Nasal cavity respiratory epithelium epithelial cell of viscerocranial mucosa (primary cell): Measurements from ENCODE around the gene SLC46A1. TPM values are rescaled to one million over a fixed set of nuclear protein-coding genes. Genes with fewer than 3 reads are reported as not detected.

Experiments
- total RNA-seq: library from RNA; depleted of rRNA; stranded (reverse); fragments of >200 nt; gene quantifications from 2 replicates; pipeline ENCODE4 v1.2.3, GENCODE V29; 2014

SLC46A1 gene
- total RNA-seq, result 6.2 and 15.6 TPM in 2 replicates

DNA sequence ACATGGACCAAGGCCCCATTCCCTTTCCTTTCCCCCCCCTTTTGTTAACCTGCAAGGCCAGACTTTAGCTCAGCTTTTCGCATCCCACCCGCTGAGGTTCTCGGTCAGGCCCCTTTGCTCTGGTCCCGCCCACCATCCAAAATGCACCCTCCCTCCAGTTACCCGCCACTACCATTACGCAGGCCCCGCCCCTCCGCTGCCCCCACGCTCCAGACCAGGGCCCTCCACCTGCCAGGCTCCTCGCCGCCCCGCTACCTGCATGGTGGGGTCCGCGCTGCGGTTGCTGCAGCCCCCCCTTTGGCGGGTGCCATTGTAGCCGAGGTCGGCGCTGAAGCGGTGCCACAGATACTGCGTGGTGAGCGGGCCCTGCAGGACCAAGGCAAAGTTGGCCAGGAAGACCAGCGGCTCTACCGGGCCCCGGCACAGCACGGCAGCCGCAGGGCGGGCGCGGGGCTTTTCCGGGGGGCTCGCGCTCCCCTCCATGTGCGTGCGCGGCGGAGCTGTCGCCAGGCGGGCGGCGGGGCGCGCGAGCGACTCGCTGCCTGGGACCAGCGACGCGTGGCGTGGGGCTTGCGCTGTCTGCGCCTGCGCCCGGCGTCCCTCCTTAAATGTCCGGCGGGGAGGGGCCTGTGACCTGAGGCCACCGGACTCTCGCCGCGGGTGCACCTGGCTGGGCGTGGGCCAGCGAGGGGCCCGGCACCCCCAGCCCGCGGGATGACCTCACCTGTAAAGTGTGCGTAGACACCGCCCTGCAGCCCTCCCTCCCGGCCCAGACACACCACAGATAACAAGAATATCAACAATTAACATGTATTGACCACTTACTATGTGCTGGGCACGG lies at the start of gene SLC46A1:
SLC46A1 (minus strand) TSS at position 581 of the 841 bp plus-strand sequence; CDS start at position 483, 98 bp downstream.

DNA sequence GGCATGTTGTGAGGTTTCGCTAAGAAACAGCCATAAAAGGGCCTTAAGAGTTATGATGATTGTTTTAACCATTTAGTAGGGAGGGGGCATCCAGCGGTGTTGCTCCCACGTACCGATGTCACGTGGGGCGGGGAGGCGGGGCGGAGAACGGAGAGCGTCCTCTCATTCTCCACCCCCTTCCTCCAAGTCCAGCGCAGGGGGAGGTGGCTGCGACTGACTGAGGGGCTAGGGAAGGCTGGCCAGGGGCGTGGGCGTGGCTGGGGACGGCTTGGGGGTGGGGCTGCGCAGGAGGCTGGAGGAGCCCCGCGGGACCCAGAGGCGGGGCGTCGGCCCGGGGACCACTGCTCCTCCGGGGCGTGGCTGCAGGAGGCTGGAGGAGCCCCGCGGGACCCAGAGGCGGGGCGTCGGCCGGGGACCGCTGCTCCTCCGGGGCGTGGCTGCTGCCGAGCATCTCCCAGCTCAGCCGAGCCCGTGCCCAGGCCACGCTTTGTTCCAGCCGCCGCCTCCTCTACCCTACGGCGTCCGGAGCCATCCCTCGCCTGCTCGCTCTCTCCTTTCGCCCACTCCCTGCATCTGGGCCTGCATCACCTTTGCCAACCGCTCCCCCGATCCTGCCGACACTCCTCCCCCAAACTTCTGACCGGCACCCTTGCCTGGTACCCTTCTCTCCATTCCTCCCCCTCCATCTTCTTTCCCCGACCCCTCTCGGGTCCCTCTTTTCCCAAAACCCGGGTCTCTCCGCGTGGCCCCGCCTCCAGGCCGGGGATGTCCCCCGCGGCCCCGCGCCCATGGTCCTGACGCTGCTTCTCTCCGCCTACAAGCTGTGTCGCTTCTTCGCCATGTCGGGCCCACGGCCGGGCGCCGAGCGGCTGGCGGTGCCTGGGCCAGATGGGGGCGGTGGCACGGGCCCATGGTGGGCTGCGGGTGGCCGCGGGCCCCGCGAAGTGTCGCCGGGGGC lies 34.5 kb downstream of the SLC46A1 start, which contains the start of gene SARM1:
SARM1 (plus strand) TSS at position 450 of the 958 bp plus-strand sequence; CDS start at position 789, 339 bp downstream.

DNA sequence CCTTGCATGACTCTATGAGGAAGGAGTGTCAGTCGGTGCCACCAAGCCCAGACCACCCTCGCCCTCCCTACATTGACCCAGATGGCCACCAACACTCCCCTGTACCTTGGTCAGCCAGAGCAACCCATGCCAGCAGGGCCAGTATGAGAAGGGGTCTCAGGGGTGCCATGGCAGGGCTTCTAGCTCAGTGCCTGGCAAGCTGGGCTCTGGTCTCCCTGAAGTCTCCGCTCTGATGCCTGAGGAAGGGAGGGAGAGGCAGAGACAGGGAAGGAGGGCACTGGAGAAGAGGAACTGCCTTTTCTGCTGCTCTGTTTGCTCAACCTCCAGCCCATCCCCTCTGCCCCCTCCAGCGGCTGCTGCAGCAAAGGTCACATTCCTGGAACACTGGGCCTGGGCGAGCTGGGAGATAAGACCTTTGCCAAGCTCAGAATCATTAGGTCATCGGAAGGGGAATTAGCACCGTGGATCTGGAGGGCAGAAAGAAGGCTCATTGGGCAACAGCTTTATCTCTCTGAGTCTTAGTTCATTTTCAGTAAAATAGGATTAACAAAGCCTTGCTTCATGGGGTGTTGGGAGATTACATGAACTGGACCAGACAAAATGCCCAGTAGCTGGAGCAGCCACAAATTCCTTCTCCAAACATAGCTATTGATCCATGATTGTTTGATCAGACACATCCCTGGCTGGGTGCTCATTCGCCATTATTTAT lies 35.8 kb downstream of the SLC46A1 start, which contains the start of gene VTN:
VTN (minus strand) TSS at position 273 of the 709 bp plus-strand sequence; CDS start at position 169, 104 bp downstream.

DNA sequence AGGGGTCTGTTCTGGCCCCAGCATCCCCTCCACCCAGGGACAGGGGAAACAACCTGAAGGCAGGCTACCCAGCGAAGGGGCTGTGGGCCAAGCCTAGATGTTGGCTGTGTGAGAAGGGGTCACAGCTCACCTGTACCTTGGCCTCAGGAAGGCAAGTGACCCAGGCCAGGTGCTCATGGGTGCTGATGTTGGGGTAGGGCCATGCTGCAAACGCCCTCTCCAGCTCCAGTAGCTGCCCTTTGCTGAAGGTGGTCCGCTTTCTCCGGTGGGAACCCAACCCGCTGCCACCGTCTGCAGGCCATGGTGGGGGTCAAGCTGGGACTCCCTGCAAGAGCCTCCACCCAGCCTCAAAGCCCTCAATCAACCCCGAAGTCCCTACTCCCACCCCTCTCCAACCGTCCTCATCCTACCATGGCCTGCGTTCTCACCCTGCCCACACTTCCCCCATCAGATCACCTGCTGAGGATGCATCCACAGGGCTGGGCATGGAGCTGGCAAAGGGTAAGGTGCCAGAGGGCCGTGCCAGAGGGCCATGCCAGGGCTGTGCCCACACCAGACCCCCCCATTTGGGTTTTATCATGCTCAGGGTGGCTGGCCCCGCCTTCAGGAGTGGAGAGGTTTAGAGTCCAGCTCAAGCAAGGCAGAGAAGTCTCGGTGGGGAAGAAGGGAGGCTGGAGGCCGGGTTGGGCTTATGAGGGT lies 41.2 kb downstream of the SLC46A1 start, which contains the start of gene SEBOX:
SEBOX (minus strand) TSS at position 535 of the 699 bp plus-strand sequence; CDS start at position 487, 48 bp downstream.

DNA sequence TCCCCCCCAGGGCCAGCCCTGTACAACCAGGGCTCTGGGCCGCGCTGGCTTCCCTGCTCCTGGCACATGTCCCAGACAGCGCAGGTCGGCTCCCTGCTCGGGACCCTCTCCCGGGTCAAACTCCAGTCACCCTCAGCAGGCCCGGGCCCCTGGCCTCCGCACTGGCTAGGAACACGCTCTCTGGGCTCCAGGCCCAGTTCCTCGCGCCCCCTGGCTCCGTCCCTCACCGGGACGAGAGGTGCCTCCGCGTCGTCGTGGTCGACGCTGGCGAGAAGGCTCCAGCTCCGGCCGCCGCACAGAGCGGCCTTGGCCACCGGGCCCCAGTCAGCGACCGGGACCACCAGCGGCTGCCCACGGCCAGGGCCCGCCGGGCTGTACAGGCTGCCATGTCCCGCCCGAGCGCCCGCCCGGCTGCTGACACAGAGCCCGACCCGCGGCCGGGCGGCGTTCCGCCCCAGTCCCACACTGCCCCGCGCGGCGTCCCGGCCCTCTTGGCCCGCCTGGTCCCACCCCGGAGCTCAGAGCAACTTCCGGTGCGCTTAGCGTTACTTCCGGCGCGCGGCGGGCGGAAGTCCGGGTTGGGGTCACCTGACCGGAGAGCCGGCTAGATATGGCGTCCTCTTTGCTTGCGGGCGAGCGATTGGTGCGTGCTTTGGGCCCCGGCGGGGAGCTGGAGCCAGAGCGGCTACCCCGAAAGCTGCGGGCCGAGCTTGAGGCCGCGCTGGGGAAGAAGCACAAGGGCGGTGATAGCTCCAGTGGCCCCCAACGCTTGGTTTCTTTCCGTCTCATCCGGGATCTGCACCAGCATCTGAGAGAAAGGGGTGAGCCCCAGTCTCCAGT lies 48.7 kb downstream of the SLC46A1 start, which contains the start of gene POLDIP2:
POLDIP2 (minus strand) TSS at position 467 of the 840 bp plus-strand sequence; CDS start at position 388, 79 bp downstream.

Other genes with a start within 250 kb of the SLC46A1 start
- 7.3 and 8.9 TPM in 2 replicates for gene TMEM97, start 87.0 kb downstream of the SLC46A1 start, total RNA-seq
- 36.8 and 46.8 TPM in 2 replicates for gene IFT20, start 70.7 kb downstream of the SLC46A1 start, total RNA-seq
- gene TNFAIP1, start 70.5 kb downstream of the SLC46A1 start, total RNA-seq, result 44.8 and 49.6 TPM in 2 replicates
- 68.7 and 77.2 TPM in 2 replicates for gene POLDIP2, start 48.7 kb downstream of the SLC46A1 start, total RNA-seq
- not detected in 2 replicates for gene SEBOX, start 41.0 kb downstream of the SLC46A1 start, total RNA-seq
- gene VTN, start 35.9 kb downstream of the SLC46A1 start, total RNA-seq, result not detected in 2 replicates
- gene SARM1, start 34.5 kb downstream of the SLC46A1 start, total RNA-seq, result 0.34 and 0.93 TPM in 2 replicates
- gene SLC13A2, start 67.4 kb upstream of the SLC46A1 start, total RNA-seq, result 0.07 TPM in 1 of 2 replicates, not detected in the other
- under 0.01 and 0.14 TPM in 2 replicates for gene FOXN1, start 100.1 kb upstream of the SLC46A1 start, total RNA-seq
- gene UNC119, start 146.4 kb upstream of the SLC46A1 start, total RNA-seq, result 18.1 and 27.8 TPM in 2 replicates
- 43.1 and 68.2 TPM in 2 replicates for gene PIGS, start 165.3 kb upstream of the SLC46A1 start, total RNA-seq
- 24.3 and 41.8 TPM in 2 replicates for gene ALDOC, start 170.7 kb upstream of the SLC46A1 start, total RNA-seq
- 1.0 and 2.1 TPM in 2 replicates for gene SPAG5, start 192.8 kb upstream of the SLC46A1 start, total RNA-seq
- 5.1 and 9.0 TPM in 2 replicates for gene RSKR, start 208.0 kb upstream of the SLC46A1 start, total RNA-seq
- gene BLTP2, start 238.9 kb upstream of the SLC46A1 start, total RNA-seq, result 168 and 188 TPM in 2 replicates